Activated CD8-positive, alpha-beta memory T cell treated with anti-CD3 and anti-CD28 coated beads for 4 hours (primary cell): Measurements from ENCODE around the gene HECTD4.
"Not testable (repeated sequence)": the region's sequence is repeated elsewhere in the genome, so short reads cannot be mapped to it uniquely, and the experiment has no call there.

Source experiments
- DNase-seq, 2 donors: peaks; one replicate each; pipeline ENCODE4 v3.0.0-alpha.2; 2020; ENCODE audit warnings: low read depth in 2 of 2

The HECTD4 gene

GRCh38 chr12:112270673-112271072 lies 111.6 kb downstream of the HECTD4 start:
- DNase-seq, result no peak

DNA sequence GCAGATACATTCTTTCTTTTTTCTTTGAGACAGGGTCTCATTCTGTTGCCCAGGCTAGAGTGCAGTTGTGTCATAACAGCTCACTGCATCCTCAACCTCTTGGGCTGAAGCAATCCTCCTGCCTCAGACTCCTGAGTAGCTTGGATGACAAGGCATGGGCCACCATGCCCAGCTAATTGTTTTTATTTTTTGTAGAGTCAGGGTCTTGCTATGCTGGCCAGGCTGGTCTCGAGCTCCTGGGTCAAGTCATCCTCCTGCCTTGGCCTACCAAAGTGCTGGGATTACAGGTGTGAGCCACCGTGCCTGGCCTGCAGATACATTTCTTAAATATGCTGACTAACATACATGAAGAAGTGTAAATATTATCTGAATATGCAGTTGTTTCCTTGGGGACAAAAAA lies 115.8 kb downstream of the HECTD4 start:
- no peak for DNase-seq

GRCh38 chr12:112261559-112261958 lies 120.7 kb downstream of the HECTD4 start:
- no peak for DNase-seq

GRCh38 chr12:112258926-112259325 lies 123.3 kb downstream of the HECTD4 start:
- DNase-seq, result no peak

DNA sequence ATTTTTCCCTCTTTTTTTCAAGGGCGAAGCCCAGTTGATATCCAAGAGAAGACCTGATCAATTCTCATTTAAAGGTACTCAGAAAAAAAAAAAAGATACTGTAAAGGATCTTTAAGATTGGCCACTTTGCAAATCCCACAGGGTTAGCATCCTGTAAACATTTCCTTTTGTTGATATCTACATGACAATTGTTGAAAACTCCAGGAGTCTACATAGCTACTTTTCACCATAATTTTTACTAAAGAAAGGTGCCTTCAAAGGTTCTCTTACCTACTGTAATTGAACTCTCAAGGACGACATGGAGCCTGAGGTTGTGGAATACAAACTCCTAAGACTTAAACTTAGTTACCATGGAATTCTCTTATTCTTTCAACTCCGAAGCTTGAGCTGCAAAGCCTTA lies 125.5 kb downstream of the HECTD4 start:
- DNase-seq, result no peak

- DNase-seq, result no peak
These were observed 130.0 kb downstream of the HECTD4 start for GRCh38 chr12:112252184-112252583.

- not testable (repeated sequence) for DNase-seq
These were observed 137.3 kb downstream of the HECTD4 start for GRCh38 chr12:112244902-112245301.

DNA sequence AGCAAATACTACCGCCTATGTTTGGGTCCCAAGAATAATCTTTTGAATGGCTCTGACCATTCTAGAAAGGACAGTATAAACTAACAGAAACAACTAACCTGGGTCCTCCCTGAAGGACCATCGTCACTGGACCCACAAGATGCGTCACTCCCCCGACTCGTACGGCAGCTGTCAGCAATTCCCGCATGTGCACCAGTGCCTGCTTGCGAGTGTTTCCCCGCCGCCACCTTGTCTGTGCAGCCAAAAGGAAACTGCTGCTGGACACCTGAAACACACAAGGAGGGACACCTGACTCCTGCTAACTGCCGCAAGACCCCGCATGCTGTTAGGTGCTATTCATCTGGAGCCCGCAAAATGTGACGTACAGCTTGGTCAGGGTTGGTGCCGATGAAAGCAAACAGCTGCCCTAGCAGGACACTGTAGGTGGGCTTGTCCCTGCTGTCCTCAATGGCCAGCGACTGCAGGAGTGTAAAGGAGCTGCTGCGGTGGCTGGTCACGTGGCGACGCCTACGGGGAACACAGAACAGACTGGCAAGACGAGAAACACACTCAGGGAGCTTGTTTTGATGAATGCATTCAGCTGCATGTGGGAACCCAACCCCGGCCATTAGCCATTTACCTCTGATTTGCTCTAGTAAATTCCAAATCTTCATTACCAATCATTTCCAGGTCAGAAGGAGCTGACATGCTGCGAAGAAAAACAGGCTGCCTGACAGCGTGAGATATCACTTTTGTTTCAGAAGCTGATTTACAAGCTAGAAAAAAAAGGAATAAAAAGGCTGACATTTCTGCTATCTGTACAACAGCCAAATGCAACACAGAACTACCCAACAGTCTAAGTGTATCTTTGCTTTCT lies 138.7 kb downstream of the HECTD4 start:
- no peak for DNase-seq

DNA sequence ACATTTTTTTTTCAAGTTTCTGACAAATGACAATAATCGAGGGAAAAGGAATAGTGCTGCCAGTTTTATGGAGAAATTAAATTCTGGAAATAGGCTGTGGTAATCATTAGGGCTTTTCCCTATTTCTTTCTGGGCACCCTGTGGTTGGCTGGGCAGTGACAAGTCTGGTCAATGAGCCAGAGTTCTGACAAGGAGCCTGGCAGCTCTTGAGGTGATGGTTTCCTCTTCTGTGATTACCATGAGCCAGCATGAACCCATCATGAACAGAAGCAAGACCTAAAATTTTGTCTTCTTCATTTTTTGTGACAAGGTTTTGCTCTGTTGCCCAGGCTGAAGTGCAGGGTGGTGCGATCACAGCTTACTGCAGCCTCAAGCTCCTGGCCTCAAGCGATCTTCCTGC lies 141.1 kb downstream of the HECTD4 start:
- DNase-seq, result no peak

DNA sequence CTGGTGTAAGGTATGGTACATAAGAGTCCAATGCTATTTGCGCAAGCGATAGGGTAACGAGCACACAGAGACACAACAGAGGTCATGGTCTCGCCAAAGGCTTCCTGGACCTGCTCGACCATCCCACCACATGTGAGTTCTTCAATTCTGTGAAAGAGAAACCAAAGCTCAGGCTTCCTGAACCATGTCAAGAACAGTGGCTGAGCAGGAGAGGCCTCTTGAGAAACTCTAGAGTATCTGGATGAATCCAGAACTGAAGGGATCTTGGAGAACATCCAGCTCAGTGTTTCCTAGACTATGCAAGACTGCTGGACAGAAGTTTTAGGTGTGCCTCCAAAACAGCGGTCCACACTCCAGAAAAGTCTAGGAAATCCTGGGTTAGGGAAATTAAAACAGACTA lies 142.3 kb downstream of the HECTD4 start:
- no peak for DNase-seq

GRCh38 chr12:112239020-112239419 lies 143.2 kb downstream of the HECTD4 start:
- no peak for DNase-seq

- no peak for DNase-seq
These were observed 143.8 kb downstream of the HECTD4 start for GRCh38 chr12:112238441-112238840.

GRCh38 chr12:112236786-112237185 lies 145.4 kb downstream of the HECTD4 start:
- no peak for DNase-seq

DNA sequence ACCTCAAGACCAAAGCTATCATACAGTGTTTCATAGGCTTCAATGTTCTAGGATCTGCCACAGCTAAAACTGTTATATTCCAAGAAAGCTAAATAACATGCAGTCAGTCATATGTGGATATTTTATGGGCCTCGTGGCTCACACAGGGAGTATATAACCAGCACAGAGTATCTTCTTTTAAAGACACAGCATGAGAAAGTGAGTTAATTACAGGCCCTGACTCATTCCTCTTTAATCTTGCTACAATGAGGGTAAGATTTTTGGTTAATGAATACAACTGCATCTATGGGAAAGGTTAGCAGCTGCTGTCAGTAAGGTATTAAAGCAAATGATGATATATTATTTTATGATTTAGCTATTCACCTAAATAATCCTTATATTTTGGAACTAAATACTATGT lies 145.8 kb downstream of the HECTD4 start:
- no peak for DNase-seq

DNA sequence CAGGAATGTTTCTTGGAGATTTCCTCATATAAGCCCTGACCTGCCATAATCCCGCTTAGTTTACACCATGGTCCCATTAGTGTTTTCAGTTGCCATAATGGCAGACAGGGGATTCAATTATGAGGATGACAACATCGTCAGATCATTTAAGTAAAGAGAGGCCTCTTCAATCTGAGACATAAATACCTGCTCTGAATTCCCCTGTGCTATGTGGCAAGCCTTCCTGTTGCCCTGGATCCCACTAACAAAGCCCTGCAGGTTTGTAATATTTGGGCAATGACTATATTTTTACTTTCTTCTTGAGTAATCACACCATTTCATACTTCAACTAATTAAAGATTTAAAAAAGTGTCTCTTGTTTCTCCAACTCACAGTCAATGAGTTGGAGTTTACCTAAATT lies 147.9 kb downstream of the HECTD4 start:
- DNase-seq, result no peak

- no peak for DNase-seq
These were observed 149.0 kb downstream of the HECTD4 start for GRCh38 chr12:112233242-112233641.

GRCh38 chr12:112230136-112230535 lies 152.1 kb downstream of the HECTD4 start:
- DNase-seq, result no peak

GRCh38 chr12:112226768-112227167 lies 155.5 kb downstream of the HECTD4 start:
- no peak for DNase-seq

- DNase-seq, result not testable (repeated sequence)
These were observed 161.6 kb downstream of the HECTD4 start for GRCh38 chr12:112220628-112221027.

- DNase-seq, result no peak
These were observed 163.0 kb downstream of the HECTD4 start for GRCh38 chr12:112219195-112219594.

- DNase-seq, result no peak
These were observed 164.1 kb downstream of the HECTD4 start for GRCh38 chr12:112218150-112218549.

DNA sequence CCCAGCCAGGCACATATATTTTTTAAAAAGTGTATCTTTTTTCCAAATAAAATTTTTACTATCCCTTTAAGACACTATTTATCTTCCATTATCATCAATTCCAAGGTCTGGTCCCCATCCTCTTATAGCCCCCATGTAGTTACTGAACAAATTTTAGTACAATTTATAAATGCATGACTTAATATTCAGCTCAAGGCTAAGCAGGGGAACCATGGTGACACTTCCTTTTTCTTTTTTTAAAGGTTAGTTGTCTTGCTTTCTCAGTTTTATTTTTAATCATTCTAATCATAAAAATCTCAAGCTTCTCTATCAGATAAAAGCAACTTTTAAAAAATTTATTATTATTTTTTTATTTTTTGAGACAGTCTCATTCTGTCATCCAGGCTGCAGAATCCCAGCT lies 164.6 kb downstream of the HECTD4 start:
- DNase-seq, result no peak

DNA sequence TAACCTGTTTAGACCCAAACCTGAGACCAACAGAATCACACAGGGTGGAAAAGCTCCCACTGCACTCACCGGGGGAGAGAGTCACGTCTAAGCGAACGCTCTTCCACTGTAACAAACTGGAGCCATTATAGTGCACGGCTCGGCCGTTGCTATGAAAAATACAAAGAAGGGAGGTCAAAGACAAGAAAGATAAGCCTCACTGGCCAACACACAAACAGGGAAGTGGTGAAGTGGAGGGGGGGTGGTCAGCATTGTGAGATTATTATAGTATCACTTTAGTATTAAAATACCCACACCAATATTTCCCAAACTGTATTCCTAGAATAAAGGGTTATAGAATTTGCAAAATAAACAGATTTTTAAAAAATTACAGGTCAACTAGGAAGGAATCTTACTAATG lies 166.0 kb downstream of the HECTD4 start:
- no peak for DNase-seq

DNA sequence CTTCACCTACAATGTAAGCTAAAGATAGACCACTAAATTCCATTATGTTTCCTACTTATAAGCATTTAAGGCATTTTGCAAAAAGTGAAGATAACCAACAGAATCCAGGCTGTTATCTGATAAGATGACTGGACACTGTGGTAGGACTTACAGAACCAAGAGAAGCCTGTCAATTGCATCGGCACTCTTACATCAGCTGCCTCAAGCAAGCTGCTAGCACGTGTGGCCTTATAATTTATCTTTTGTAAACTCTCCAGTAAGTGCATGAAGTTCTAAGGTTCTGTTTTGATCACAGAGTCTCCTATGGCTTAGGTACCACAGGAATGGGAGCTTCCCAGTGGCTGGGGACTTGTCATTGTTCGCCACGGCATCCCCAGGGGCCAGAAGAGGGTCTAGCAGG lies 168.2 kb downstream of the HECTD4 start:
- DNase-seq, result no peak
